Measurements from ENCODE around the gene MEMO1. TPM values are rescaled to one million over a fixed set of nuclear protein-coding genes. Genes with fewer than 3 reads are reported as not detected.

The MEMO1 gene
- total RNA-seq, 4 donors from 2014 or later: 12.2 to 42.9 (median 17.5) TPM

GRCh38 chr2:31932589-31932988 is 78.2 kb downstream of the MEMO1 start:
- Histone ChIP-seq H3K36me3 (peaks cover 0 to 14% (median 0%) of the 10 kb centered on the region in 3 donors), H3K27ac (no peak overlapping the region), H3K27me3 (no peaks in the 10 kb centered on the region), H3K9me3 (no peaks in the 10 kb centered on the region), H3K4me1 (no peaks in the 10 kb centered on the region), H3K4me3 (no peak overlapping the region)
- 91 to 95% methylated on average over 5 of the region's 5 CpGs for WGBS, 2 donors
- no peak for DNase-seq (ENCODE audit: low spot score in 2 of 2)
- TF ChIP-seq POLR2A (IDR thresholded peaks at IDR 0.05) (no peak), CTCF (IDR thresholded peaks at IDR 0.05) (no peak), EP300 (IDR thresholded peaks at IDR 0.05) (no peak)

DNA sequence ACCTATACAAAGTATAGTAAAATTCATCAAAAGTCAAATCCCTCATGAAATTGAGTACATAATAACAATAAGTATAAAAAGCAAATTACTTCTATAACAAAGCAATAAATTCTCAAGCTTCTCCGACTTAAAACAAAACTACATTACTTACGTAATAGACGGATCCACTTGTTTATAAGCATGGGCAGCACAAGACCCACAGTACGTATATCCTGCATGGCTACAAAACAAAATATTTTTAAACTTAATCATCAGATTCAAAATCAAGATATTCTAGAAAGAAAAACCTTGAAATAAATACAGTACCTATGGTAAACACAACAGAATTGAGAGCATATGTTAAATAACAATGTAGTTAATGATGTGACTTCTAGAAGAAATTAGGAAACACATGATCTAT is 78.9 kb downstream of the MEMO1 start:
- Histone ChIP-seq H3K4me1 (no peaks in the 10 kb centered on the region), H3K27me3 (no peaks in the 10 kb centered on the region), H3K27ac (no peak overlapping the region), H3K36me3 (peaks cover 0 to 18% (median 0%) of the 10 kb centered on the region in 3 donors), H3K4me3 (no peak overlapping the region), H3K9me3 (no peaks in the 10 kb centered on the region)
- WGBS, 2 donors: 93 to 94% methylated on average over 4 of the region's 4 CpGs
- no peak for DNase-seq (ENCODE audit: low spot score in 2 of 2)
- TF ChIP-seq POLR2A (IDR thresholded peaks at IDR 0.05): no peak
- TF ChIP-seq CTCF (IDR thresholded peaks at IDR 0.05): no peak
- no peak for TF ChIP-seq EP300 (IDR thresholded peaks at IDR 0.05)

DNA sequence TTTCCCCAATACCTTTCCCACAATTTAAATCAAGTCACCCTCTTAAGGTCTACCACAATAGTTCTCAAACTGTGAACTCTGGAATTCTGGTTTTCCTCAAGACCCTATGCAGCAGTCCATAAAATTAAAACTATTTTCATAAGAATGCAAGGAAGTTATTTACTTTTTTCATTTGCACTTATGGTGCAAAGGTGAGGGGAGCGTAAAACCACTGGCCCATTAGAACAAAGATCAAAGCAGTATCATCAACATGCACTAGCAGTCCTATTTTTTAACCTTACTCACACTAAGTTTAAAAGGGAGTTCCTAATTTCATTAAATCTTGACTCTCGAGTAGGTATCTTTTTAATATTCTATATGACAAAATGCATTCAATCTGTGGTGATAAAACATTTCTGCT is 85.3 kb downstream of the MEMO1 start:
- 96 to 97% methylated on average over 2 of the region's 2 CpGs for WGBS, 2 donors

GRCh38 chr2:31923662-31924061 is 87.1 kb downstream of the MEMO1 start:
- H3K36me3 ChIP-seq: peaks cover 0 to 34% (median 0%) of the 10 kb centered on the region in 3 donors
- H3K27ac ChIP-seq: no peak overlapping the region
- no peaks in the 10 kb centered on the region for H3K4me1 ChIP-seq
- TF ChIP-seq POLR2A (IDR thresholded peaks at IDR 0.05) (no peak), EP300 (IDR thresholded peaks at IDR 0.05) (no peak), CTCF (IDR thresholded peaks at IDR 0.05) (no peak)
- H3K9me3 ChIP-seq: no peaks in the 10 kb centered on the region
- no peak overlapping the region for H3K4me3 ChIP-seq
- H3K27me3 ChIP-seq: no peaks in the 10 kb centered on the region
- no peak for DNase-seq (ENCODE audit: low spot score in 2 of 2)

More for the DNA sequence above, 85.3 kb downstream of the MEMO1 start:
- Histone ChIP-seq H3K36me3 (peaks cover 0 to 33% (median 0%) of the 10 kb centered on the region in 3 donors), H3K27ac (no peak overlapping the region), H3K4me1 (no peaks in the 10 kb centered on the region), H3K4me3 (no peak overlapping the region), H3K27me3 (no peaks in the 10 kb centered on the region), H3K9me3 (no peaks in the 10 kb centered on the region)
- no peak for DNase-seq (ENCODE audit: low spot score in 2 of 2)
- TF ChIP-seq EP300 (IDR thresholded peaks at IDR 0.05) (no peak), CTCF (IDR thresholded peaks at IDR 0.05) (no peak), POLR2A (IDR thresholded peaks at IDR 0.05) (no peak)

DNA sequence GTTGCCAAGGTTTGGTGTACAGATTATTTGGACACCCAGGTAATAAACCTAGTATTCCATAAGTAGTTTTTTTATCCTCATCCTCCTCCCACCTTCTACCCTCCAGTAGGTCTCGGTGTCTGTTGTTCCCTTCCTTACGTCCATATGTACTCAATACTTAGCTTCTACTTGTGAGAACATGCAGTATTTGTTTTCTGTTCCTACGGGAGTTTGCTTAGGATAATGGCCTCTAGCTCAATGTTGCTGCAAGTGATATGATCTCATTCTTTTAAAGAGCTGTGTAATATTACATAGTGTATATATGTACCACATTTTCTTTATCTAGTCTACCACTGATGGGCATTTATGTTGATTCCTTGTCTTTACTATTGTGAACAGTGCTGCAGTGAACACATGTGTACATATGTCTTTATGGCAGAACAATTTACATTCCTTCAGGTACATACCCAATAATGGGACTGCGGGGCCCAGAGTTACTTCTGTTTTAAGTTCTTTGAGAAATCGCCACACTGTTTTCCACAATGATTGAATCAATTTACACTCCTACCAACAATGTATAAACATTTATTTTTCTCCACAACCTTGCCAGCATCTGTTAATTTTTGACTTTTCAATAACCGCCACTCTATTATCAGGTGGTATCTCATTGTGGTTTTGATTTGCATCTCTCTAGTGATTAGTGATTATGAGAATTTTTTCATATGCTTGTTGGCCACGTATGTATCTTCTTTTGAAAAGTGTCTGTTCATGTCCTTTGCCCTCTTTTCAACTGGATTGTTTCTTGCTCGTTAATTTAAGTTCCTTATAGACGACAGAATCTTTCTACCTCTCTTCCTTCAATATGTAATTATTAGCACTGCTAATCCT is 88.0 kb downstream of the MEMO1 start:
- Histone ChIP-seq H3K27me3 (no peaks in the 10 kb centered on the region), H3K4me1 (no peaks in the 10 kb centered on the region), H3K27ac (no peak overlapping the region), H3K36me3 (peaks cover 0 to 32% (median 0%) of the 10 kb centered on the region in 3 donors), H3K4me3 (no peak overlapping the region), H3K9me3 (no peaks in the 10 kb centered on the region)
- no peak for DNase-seq (ENCODE audit: low spot score in 2 of 2)
- WGBS, 2 donors: 88 to 90% methylated on average over 9 of the region's 9 CpGs
- no peak for TF ChIP-seq EP300 (IDR thresholded peaks at IDR 0.05)
- no peak for TF ChIP-seq CTCF (IDR thresholded peaks at IDR 0.05)
- TF ChIP-seq POLR2A (IDR thresholded peaks at IDR 0.05): no peak
